ENCODE measurements around the gene MYT1.

- TF ChIP-seq CTCF (IDR thresholded peaks at IDR 0.05; ENCODE audit: insufficient read depth, low read length), result no peak
- no peak for TF ChIP-seq POLR2AphosphoS5 (IDR thresholded peaks at IDR 0.05; ENCODE audit: low read depth)
- no peak for TF ChIP-seq SPI1 (IDR thresholded peaks at IDR 0.05; ENCODE audit: borderline replicate concordance, low read depth)
- no peak for TF ChIP-seq REST (IDR thresholded peaks at IDR 0.05; ENCODE audit: insufficient replicate concordance, low read depth)
- no peak for TF ChIP-seq GABPA (IDR thresholded peaks at IDR 0.05; ENCODE audit: low read depth)
These were observed 26.8 kb downstream of the MYT1 start for GRCh38 chr20:64191002-64191401.
